ENCODE data around the gene DSCAM.

GRCh38 chr21:40436261-40436660 is 410.7 kb downstream of the DSCAM start:
- TF ChIP-seq CTCF (IDR thresholded peaks at IDR 0.05; ENCODE audit: extremely low read depth in 1 of 2, insufficient read depth in 1 of 2, low read depth in 1 of 2, low read length in 2 of 2) (no peak), EZH2 (IDR thresholded peaks at IDR 0.05; ENCODE audit: borderline replicate concordance, low read depth, low read length, severe bottlenecking) (no peak), POLR2A (IDR thresholded peaks at IDR 0.05; ENCODE audit: low read depth, low read length) (no peak), POLR2AphosphoS5 (IDR thresholded peaks at IDR 0.05; ENCODE audit: insufficient read depth, low read depth, low read length) (no peak), MYC (IDR thresholded peaks at IDR 0.05; ENCODE audit: low read depth, low read length) (no peak), FOS (IDR thresholded peaks at IDR 0.05; ENCODE audit: borderline replicate concordance, insufficient read depth, low read length) (no peak)
